GM18505 (cell line): ENCODE results near the gene GIGYF2.

ENCODE experiments used
- ATAC-seq: cut with Tn5 transposase; IDR thresholded peaks from one replicate; pipeline ENCODE4 v1.9.1; 2021; ENCODE audit not compliant: unreplicated experiment
- POLR2A ChIP-seq: IDR thresholded peaks from 4 replicates; pipeline ENCODE4 v1.6.1; 2011; ENCODE audit warnings: borderline replicate concordance; ENCODE audit not compliant: insufficient read depth, insufficient read length; ENCODE audit errors: extremely low read depth

The GIGYF2 gene

GRCh38 chr2:232697059-232697806 is at the start of gene GIGYF2:
GIGYF2 (plus strand) TSS chr2:232697331; CDS start chr2:232735198, 37,867 bp downstream.
- peak; percentile 78 for TF ChIP-seq POLR2A
- peak; percentile 83 for ATAC-seq

- TF ChIP-seq POLR2A = no peak
- no peak for ATAC-seq
Observed at GRCh38 chr2:232649033-232649432, 48.1 kb upstream of the GIGYF2 start.

GRCh38 chr2:232652505-232652851 is 44.7 kb upstream of the GIGYF2 start:
- no peak for ATAC-seq
- no peak for TF ChIP-seq POLR2A

- TF ChIP-seq POLR2A = no peak
- ATAC-seq = no peak
Observed at GRCh38 chr2:232653441-232653840, 43.7 kb upstream of the GIGYF2 start.

- TF ChIP-seq POLR2A = no peak
- no peak for ATAC-seq
Observed at GRCh38 chr2:232655392-232655791, 41.7 kb upstream of the GIGYF2 start.

GRCh38 chr2:232658217-232658785 is 38.8 kb upstream of the GIGYF2 start:
- ATAC-seq = no peak
- TF ChIP-seq POLR2A = no peak

GRCh38 chr2:232659359-232659758 is 37.8 kb upstream of the GIGYF2 start:
- no peak for TF ChIP-seq POLR2A
- no peak for ATAC-seq

- no peak for TF ChIP-seq POLR2A
- ATAC-seq = no peak
Observed at GRCh38 chr2:232662486-232663260, 34.5 kb upstream of the GIGYF2 start.

GRCh38 chr2:232666051-232666805 is 30.9 kb upstream of the GIGYF2 start:
- ATAC-seq = no peak
- TF ChIP-seq POLR2A = no peak

GRCh38 chr2:232667989-232668583 is 29.0 kb upstream of the GIGYF2 start:
- TF ChIP-seq POLR2A = no peak
- ATAC-seq = no peak

GRCh38 chr2:232668805-232669444 is 28.2 kb upstream of the GIGYF2 start:
- no peak for TF ChIP-seq POLR2A
- no peak for ATAC-seq

GRCh38 chr2:232672588-232672987 is 24.5 kb upstream of the GIGYF2 start:
- TF ChIP-seq POLR2A = no peak
- no peak for ATAC-seq
